Right ventricle myocardium inferior (tissue), 1 donor: ENCODE results near the gene SOCS1. TPM values are rescaled to one million over a fixed set of nuclear protein-coding genes. Genes with fewer than 3 reads are reported as not detected.
"Not testable (repeated sequence)": the region's sequence is repeated elsewhere in the genome, so short reads cannot be mapped to it uniquely, and the experiment has no call there.

Source experiments
- ATAC-seq: fragments of 200-7000 bp; cut with Tn5 transposase; one replicate; pipeline ENCODE4 v1.9.1; 2020; ENCODE audit warnings: mild to moderate bottlenecking, moderate library complexity
- DNase-seq: peaks from one replicate; pipeline ENCODE4 v3.0.0; 2021; ENCODE audit errors: missing footprints
- intact Hi-C: fragments of 100-400 bp; cut with DNase I; formaldehyde crosslinking; loops from one replicate; pipeline ENCODE4 v1.11.0; 2022
- long read RNA-seq: library from polyadenylated mRNA; unstranded; transcript quantifications from one replicate; pipeline ENCODE4 v2.0.0, GENCODE V29; 2021
- total RNA-seq: library from RNA; stranded (reverse); fragmentation: NEBNext Ultra II Directional; extraction: Animal tissue kit (Norgen Biotek cat#: 25700); gene quantifications from one replicate; pipeline ENCODE4 v1.2.1, GENCODE V29; 2021
- donor health status: DM: no; HTN: yes; CAD: no; lungs with severe emphysema.

The SOCS1 gene
- 6.0 TPM for total RNA-seq
- long read RNA-seq, transcript SOCS1-201 (2 exons, 1,225 nt): major isoform, 5 of 7 reads
- long read RNA-seq, partial matches to known transcripts: 0 of 7 reads
- long read RNA-seq, other reads (novel, unspliced or antisense): 0 of 7 reads

- peak; percentile 84 for ATAC-seq
- intact Hi-C loops: loop anchor here (1.0 to 10.0 kb wide), 4 partner anchors 101 to 511 kb away; partner anchors contain the start of gene NUBP1
- peak; percentile 92 for DNase-seq
Observed at GRCh38 chr16:11255737-11256660, at the start of gene SOCS1. TSS of gene SOCS1 (minus strand) at chr16:11256204. CDS start at chr16:11255478, 726 bp downstream.

- DNase-seq: no peak
- intact Hi-C loops: no loop called here
- no peak for ATAC-seq
Observed at GRCh38 chr16:11303405-11304138, 47.6 kb upstream of the SOCS1 start.

- DNase-seq (no peak), ATAC-seq (no peak)
- intact Hi-C loops: no loop called here
Observed at GRCh38 chr16:11302977-11303376, 47.0 kb upstream of the SOCS1 start.

GRCh38 chr16:11301645-11302501 is 45.9 kb upstream of the SOCS1 start:
- intact Hi-C loops: no loop called here
- ATAC-seq (no peak), DNase-seq (no peak)

GRCh38 chr16:11300560-11300892 is 44.5 kb upstream of the SOCS1 start:
- DNase-seq: no peak
- intact Hi-C loops: no loop called here
- ATAC-seq: no peak

- intact Hi-C loops: loop anchor here (5.0 kb wide), 1 partner anchor 57 kb away; no protein-coding TSS in a partner anchor
- ATAC-seq (no peak), DNase-seq (no peak)
Observed at GRCh38 chr16:11299865-11300559, 44.0 kb upstream of the SOCS1 start.

GRCh38 chr16:11298950-11299547 is 43.0 kb upstream of the SOCS1 start:
- ATAC-seq, DNase-seq: not testable (repeated sequence)
- intact Hi-C loops: loop anchor here (5.0 kb wide), 1 partner anchor 58 kb away; no protein-coding TSS in a partner anchor

GRCh38 chr16:11298143-11298900 is 42.3 kb upstream of the SOCS1 start:
- intact Hi-C loops: loop anchor here (5.0 kb wide), 1 partner anchor 59 kb away; no protein-coding TSS in a partner anchor
- ATAC-seq (no peak), DNase-seq (no peak)

GRCh38 chr16:11297492-11298142 is 41.6 kb upstream of the SOCS1 start:
- ATAC-seq: peak; percentile 95
- DNase-seq: peak; percentile 82
- intact Hi-C loops: loop anchor here (2.0 to 5.0 kb wide), 3 partner anchors 39 to 327 kb away; no protein-coding TSS in a partner anchor

GRCh38 chr16:11296706-11297491 is 40.9 kb upstream of the SOCS1 start:
- peak; percentile 74 for ATAC-seq
- intact Hi-C loops: loop anchor here (2.0 to 5.0 kb wide), 3 partner anchors 38 to 326 kb away; no protein-coding TSS in a partner anchor
- DNase-seq: no peak

GRCh38 chr16:11296351-11296705 is 40.3 kb upstream of the SOCS1 start:
- intact Hi-C loops: loop anchor here (2.0 to 5.0 kb wide), 3 partner anchors 38 to 326 kb away; no protein-coding TSS in a partner anchor
- no peak for DNase-seq

GRCh38 chr16:11295672-11296071 is 39.7 kb upstream of the SOCS1 start:
- ATAC-seq: no peak
- DNase-seq: no peak
- intact Hi-C loops: loop anchor here (2.0 to 5.0 kb wide), 3 partner anchors 37 to 325 kb away; no protein-coding TSS in a partner anchor

More at GRCh38 chr16:11296351-11296705, 40.3 kb upstream of the SOCS1 start:
- no peak for ATAC-seq

- DNase-seq (no peak), ATAC-seq (no peak)
- intact Hi-C loops: no loop called here
Observed at GRCh38 chr16:11292076-11292748, 36.2 kb upstream of the SOCS1 start.

GRCh38 chr16:11291091-11291703 is 35.2 kb upstream of the SOCS1 start:
- DNase-seq (no peak), ATAC-seq (no peak)
- intact Hi-C loops: no loop called here
